Endothelial cell of umbilical vein (primary cell): ENCODE results near the gene UBASH3A. TPM values are rescaled to one million over a fixed set of nuclear protein-coding genes. Genes with fewer than 3 reads are reported as not detected.

Experiments used
- BruUV-seq: library from RNA; stranded (reverse); fragments of 400-500 nt; replicated peaks from 2 replicates; lab custom pipeline; 2021; lab: Mats Ljungman, UMichigan
- CTCF ChIA-PET: fragments of 300-600, 350-600 bp; sonication (Branson Sonifier 250); formaldehyde crosslinking; loops from one replicate; lab custom pipeline; 2021; ENCODE audit warnings: antibody characterized with exemption, inconsistent platforms; lab: Charles Lee
- POLR2A ChIA-PET: fragments of 300-600, 350-600 bp; sonication (Branson Sonifier 250); formaldehyde crosslinking; loops from one replicate; lab custom pipeline; 2021; ENCODE audit warnings: antibody characterized with exemption, inconsistent platforms; lab: Charles Lee
- DNase-seq: peaks from one replicate; pipeline ENCODE4 v3.0.0-alpha.2; 2011; ENCODE audit warnings: low read depth, low spot score
- FAIRE-seq: peaks from 2 replicates; lab custom pipeline; 2011; peaks lifted over from hg19 to GRCh38; lab: Jason Lieb, UNC
- H2AFZ ChIP-seq: 2 replicates; pipeline ENCODE4 v1.6.0; 2012; ENCODE audit warnings: low read depth, low read length, control low read depth, inconsistent platforms
- H3K27ac ChIP-seq: 2 replicates; pipeline ENCODE4 v1.5.1; 2011; ENCODE audit warnings: low read depth, mild to moderate bottlenecking, control low read depth, low read length, moderate library complexity; ENCODE audit not compliant: insufficient read depth
- H3K27me3 ChIP-seq, 2 experiments: 2 replicates each; pipeline versions ENCODE4 v1.6.0 to v1.6.1; 2011; ENCODE audit warnings: low read length in 2 of 2, mixed read lengths in 1 of 2; ENCODE audit not compliant: control insufficient read depth in 2 of 2, insufficient read depth in 2 of 2
- H3K36me3 ChIP-seq, 2 experiments: 2 replicates in 1 of 2; 3 replicates in 1 of 2; pipeline ENCODE4 v1.5.1; 2011; ENCODE audit warnings: low read length in 2 of 2, mild to moderate bottlenecking in 1 of 2, moderate library complexity in 1 of 2; ENCODE audit not compliant: control insufficient read depth in 2 of 2, insufficient read depth in 2 of 2; ENCODE audit errors: extremely low read depth in 1 of 2
- H3K4me1 ChIP-seq: 3 replicates; pipeline ENCODE4 v1.5.1; 2011; ENCODE audit warnings: mild to moderate bottlenecking, low read length; ENCODE audit not compliant: control insufficient read depth, insufficient read depth; ENCODE audit errors: extremely low read depth
- H3K4me2 ChIP-seq: 2 replicates; pipeline ENCODE4 v1.6.1; 2011; ENCODE audit warnings: low read length, control low read depth, mixed read lengths; ENCODE audit not compliant: insufficient read depth
- H3K4me3 ChIP-seq, 3 experiments: fragments of 200-600 bp in 1 of 3; sonication (generic), shearing (Covaris generic) in 1 of 3; replicated peaks in 1 of 3; 2 replicates each; pipeline ENCODE4 v1.5.1; 2011 to 2016; ENCODE audit warnings: control low read depth in 3 of 3, low read length in 3 of 3, mild to moderate bottlenecking in 2 of 3, inconsistent platforms in 1 of 3, low read depth in 1 of 3, moderate library complexity in 1 of 3; ENCODE audit not compliant: insufficient read depth in 1 of 3
- H3K79me2 ChIP-seq: 2 replicates; pipeline ENCODE4 v1.6.0; 2012; ENCODE audit warnings: low read length, inconsistent platforms; ENCODE audit not compliant: control insufficient read depth, insufficient read depth
- H3K9ac ChIP-seq: replicated peaks from 2 replicates; pipeline ENCODE3; 2011; ENCODE audit warnings: low read length, control low read depth; ENCODE audit not compliant: insufficient read depth; ENCODE audit errors: extremely low read depth
- H3K9me1 ChIP-seq: replicated peaks from 3 replicates; pipeline ENCODE4 v1.6.0; 2011; ENCODE audit warnings: mild to moderate bottlenecking, low read length; ENCODE audit not compliant: control insufficient read depth, insufficient read depth; ENCODE audit errors: extremely low read depth
- H3K9me3 ChIP-seq: replicated peaks from 2 replicates; pipeline ENCODE4 v1.5.1; 2012; ENCODE audit warnings: low read length, inconsistent platforms; ENCODE audit not compliant: control insufficient read depth, insufficient read depth
- H4K20me1 ChIP-seq: replicated peaks from 2 replicates; pipeline ENCODE3; 2011; ENCODE audit warnings: mild to moderate bottlenecking, low read length; ENCODE audit not compliant: control insufficient read depth, insufficient read depth; ENCODE audit errors: extremely low read depth
- EZH2 ChIP-seq: IDR thresholded peaks from 2 replicates; pipeline ENCODE4 v1.6.1; 2012; ENCODE audit warnings: borderline replicate concordance, low read depth, mild to moderate bottlenecking, moderate library complexity, low read length, inconsistent platforms; ENCODE audit not compliant: severe bottlenecking
- FOS ChIP-seq: IDR thresholded peaks from 2 replicates; pipeline ENCODE4 v1.6.1; 2011; ENCODE audit warnings: mild to moderate bottlenecking, low read length, moderate library complexity, borderline replicate concordance; ENCODE audit not compliant: insufficient read depth
- GATA2 ChIP-seq: IDR thresholded peaks from 2 replicates; pipeline ENCODE4 v1.7.0; 2011; ENCODE audit warnings: low read depth, mild to moderate bottlenecking, moderate library complexity, mixed read lengths, low read length; ENCODE audit not compliant: insufficient read length, insufficient read depth
- JUN ChIP-seq: IDR thresholded peaks from 2 replicates; pipeline ENCODE4 v1.6.1; 2011; ENCODE audit warnings: borderline replicate concordance, low read depth; ENCODE audit not compliant: insufficient read length, insufficient read depth
- MYC ChIP-seq: IDR thresholded peaks from one replicate; pipeline ENCODE4 v1.6.1; 2011; ENCODE audit warnings: mild to moderate bottlenecking, low read depth, low read length
- POLR2A ChIP-seq: IDR thresholded peaks from 2 replicates; pipeline ENCODE4 v1.6.1; 2012; ENCODE audit warnings: low read depth, mild to moderate bottlenecking, control low read depth, low read length
- POLR2AphosphoS5 ChIP-seq: IDR thresholded peaks from 2 replicates; pipeline ENCODE4 v1.6.1; 2012; ENCODE audit warnings: low read depth, mild to moderate bottlenecking, control low read depth, low read length, moderate library complexity; ENCODE audit not compliant: insufficient read depth
- dilution Hi-C: fragments of 300-500 bp; cut with MboI; formaldehyde crosslinking; loops from one replicate; pipeline ENCODE4 v1.15.0; 2019; ENCODE audit warnings: low sequenced_read_pairs; ENCODE audit not compliant: extremely low pct_ligation_motif_present
- intact Hi-C: fragments of 100-400 bp; cut with micrococcal nuclease; formaldehyde crosslinking; loops from one replicate; pipeline ENCODE4 v1.10.0; 2022
- polyA plus RNA-seq, 4 experiments: library from polyadenylated mRNA; depleted of rRNA in 3 of 4; stranded (reverse) in 3 of 4; unstranded in 1 of 4; fragments of >200 nt; gene quantifications; 2 replicates each; pipeline versions ENCODE4 v1.2.1 to v1.2.3, GENCODE V29; 2011 to 2012; ENCODE audit warnings: missing spikeins in 1 of 4
- total RNA-seq: library from RNA; stranded (reverse); gene quantifications from 2 replicates; pipeline ENCODE4 v1.2.3, GENCODE V29; 2021
- TF ChIP-seq, protein P1 (sequence below): IDR thresholded peaks from 2 replicates; pipeline ENCODE4 v1.6.1; 2011; ENCODE audit not compliant: insufficient read depth, insufficient read length
- TF ChIP-seq, protein P2 (sequence below), 2 donors: IDR thresholded peaks; 1 replicate in 1 of 2; 2 replicates in 1 of 2; pipeline ENCODE4 v1.5.1; 2011; ENCODE audit warnings: low read length in 2 of 2, mild to moderate bottlenecking in 2 of 2, moderate library complexity in 2 of 2, control low read depth in 1 of 2, inconsistent platforms in 1 of 2, low read depth in 1 of 2; ENCODE audit not compliant: insufficient read depth in 1 of 2; ENCODE audit errors: extremely low read depth in 1 of 2

UBASH3A gene
- total and polyA plus RNA-seq, 2 donors (not counting 3 experiments of a cell fraction or from before 2014, with no cell fraction given), result not detected

DNA sequence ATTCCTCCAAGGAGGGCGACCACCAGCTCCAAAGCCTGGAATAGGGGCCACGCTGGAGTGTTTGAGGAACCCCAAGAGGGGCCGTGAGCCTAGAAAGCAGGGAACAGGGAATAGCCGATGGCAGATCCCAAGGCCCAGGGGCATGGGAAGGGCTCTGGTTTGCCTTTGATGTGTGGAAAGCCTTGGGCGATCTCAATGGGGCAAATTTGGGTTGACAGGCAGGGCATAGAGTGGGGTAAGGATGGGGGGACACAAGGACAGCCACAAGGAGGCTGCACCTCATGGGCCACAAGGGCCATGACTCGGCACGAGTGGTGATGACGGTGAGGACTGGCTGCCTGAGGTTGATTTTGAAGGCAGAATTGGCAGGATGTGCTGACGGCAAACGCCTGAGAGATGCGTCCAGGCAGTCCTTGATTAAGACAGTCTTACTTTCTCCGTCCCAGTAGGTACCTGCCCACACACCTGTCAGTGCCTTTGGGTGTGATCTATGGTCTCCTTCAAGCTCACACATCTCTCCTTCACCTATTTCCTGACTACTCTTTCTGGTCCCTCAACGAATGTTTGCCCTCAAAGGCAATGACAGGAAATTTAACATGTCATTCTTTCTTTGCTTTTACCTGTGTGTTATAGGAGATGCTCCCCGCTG is 5.8 kb upstream of the UBASH3A start:
- no peak overlapping the region for H3K4me2 ChIP-seq
- H3K79me2 ChIP-seq, result no peaks in the 10 kb centered on the region
- peaks cover 2 to 17% of the 10 kb centered on the region in 2 experiments for H3K27me3 ChIP-seq
- no peak overlapping the region for H3K4me3 ChIP-seq
- H3K9me3 ChIP-seq, result no peaks in the 10 kb centered on the region
- H3K27ac ChIP-seq, result no peak overlapping the region
- no peaks in the 10 kb centered on the region for H3K4me1 ChIP-seq
- TF ChIP-seq JUN, result no peak
- TF ChIP-seq, protein P1, sequence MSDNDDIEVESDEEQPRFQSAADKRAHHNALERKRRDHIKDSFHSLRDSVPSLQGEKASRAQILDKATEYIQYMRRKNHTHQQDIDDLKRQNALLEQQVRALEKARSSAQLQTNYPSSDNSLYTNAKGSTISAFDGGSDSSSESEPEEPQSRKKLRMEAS, result no peak
- no peak for TF ChIP-seq GATA2
- TF ChIP-seq POLR2AphosphoS5, result no peak
- no peak for TF ChIP-seq MYC
- no peak for TF ChIP-seq POLR2A
- TF ChIP-seq FOS, result no peak
- TF ChIP-seq EZH2, result no peak
- TF ChIP-seq, protein P2, sequence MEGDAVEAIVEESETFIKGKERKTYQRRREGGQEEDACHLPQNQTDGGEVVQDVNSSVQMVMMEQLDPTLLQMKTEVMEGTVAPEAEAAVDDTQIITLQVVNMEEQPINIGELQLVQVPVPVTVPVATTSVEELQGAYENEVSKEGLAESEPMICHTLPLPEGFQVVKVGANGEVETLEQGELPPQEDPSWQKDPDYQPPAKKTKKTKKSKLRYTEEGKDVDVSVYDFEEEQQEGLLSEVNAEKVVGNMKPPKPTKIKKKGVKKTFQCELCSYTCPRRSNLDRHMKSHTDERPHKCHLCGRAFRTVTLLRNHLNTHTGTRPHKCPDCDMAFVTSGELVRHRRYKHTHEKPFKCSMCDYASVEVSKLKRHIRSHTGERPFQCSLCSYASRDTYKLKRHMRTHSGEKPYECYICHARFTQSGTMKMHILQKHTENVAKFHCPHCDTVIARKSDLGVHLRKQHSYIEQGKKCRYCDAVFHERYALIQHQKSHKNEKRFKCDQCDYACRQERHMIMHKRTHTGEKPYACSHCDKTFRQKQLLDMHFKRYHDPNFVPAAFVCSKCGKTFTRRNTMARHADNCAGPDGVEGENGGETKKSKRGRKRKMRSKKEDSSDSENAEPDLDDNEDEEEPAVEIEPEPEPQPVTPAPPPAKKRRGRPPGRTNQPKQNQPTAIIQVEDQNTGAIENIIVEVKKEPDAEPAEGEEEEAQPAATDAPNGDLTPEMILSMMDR (IDR thresholded peaks at IDR 0.05; ENCODE audit: extremely low read depth in 1 of 2, insufficient read depth in 1 of 2, low read depth in 1 of 2, low read length in 2 of 2), result no peak
- H3K36me3 ChIP-seq, result no peaks in the 10 kb centered on the region
- DNase-seq (no peak), FAIRE-seq (no peak)
- no TSS peak for BruUV-seq
- H3K9me1 ChIP-seq, result no peaks in the 10 kb centered on the region
- POLR2A ChIA-PET, result no interaction called here
- intact Hi-C loops (no loop called here), dilution Hi-C loops (no loop called here)
- CTCF ChIA-PET, result interaction anchor here (1.2 kb wide), 1 partner anchor 9 kb away, joined by 4 read pairs; no protein-coding TSS in a partner anchor
- H2AFZ ChIP-seq, result no peak overlapping the region
- no peaks in the 10 kb centered on the region for H4K20me1 ChIP-seq
- no peak overlapping the region for H3K9ac ChIP-seq
